ENCODE results near the gene TNXB.

DNA sequence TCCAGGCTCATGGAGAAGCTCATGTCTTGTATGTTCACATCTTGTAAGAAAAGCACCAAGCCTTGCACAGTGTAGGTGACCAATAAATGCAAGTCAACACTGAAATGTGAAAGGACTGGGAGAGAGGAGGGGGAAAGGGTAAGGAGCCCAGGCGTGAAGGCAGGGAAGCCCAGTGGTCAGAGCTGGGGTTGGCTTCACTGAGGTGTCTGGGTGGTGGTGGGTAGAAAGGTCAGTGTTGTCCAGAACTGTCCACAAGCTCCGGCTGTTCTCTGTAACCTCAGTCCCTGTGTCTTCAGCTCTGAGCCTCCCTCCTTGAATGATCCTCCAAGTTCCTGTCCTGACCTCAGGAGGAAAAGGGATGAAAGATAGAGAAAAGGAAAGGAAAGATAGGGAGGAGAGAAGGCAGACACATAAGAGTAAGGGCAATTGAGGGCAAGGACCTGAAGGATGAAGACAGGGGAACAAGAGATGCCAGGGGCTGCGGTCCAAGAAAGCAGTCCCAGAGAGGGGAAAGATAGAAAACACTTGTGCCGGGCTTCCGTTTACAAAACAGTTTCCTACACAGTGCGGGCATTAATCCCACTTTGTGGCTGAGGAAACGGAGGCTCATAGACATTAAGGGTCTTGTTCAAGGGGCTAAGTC, 2.4 kb upstream of the TNXB start:
- TF ChIP-seq EZH2 (IDR thresholded peaks at IDR 0.05; ENCODE audit: borderline replicate concordance, low read depth, low read length, severe bottlenecking) (no peak), FOS (IDR thresholded peaks at IDR 0.05; ENCODE audit: borderline replicate concordance, insufficient read depth, low read length) (no peak), POLR2A (IDR thresholded peaks at IDR 0.05; ENCODE audit: low read depth, low read length) (no peak)
- TF ChIP-seq, protein P1, sequence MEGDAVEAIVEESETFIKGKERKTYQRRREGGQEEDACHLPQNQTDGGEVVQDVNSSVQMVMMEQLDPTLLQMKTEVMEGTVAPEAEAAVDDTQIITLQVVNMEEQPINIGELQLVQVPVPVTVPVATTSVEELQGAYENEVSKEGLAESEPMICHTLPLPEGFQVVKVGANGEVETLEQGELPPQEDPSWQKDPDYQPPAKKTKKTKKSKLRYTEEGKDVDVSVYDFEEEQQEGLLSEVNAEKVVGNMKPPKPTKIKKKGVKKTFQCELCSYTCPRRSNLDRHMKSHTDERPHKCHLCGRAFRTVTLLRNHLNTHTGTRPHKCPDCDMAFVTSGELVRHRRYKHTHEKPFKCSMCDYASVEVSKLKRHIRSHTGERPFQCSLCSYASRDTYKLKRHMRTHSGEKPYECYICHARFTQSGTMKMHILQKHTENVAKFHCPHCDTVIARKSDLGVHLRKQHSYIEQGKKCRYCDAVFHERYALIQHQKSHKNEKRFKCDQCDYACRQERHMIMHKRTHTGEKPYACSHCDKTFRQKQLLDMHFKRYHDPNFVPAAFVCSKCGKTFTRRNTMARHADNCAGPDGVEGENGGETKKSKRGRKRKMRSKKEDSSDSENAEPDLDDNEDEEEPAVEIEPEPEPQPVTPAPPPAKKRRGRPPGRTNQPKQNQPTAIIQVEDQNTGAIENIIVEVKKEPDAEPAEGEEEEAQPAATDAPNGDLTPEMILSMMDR (IDR thresholded peaks at IDR 0.05; ENCODE audit: extremely low read depth in 1 of 2, insufficient read depth in 1 of 2, low read depth in 1 of 2, low read length in 2 of 2): no peak

All from endothelial cell of umbilical vein (primary cell).